Cardiac septum (tissue), 1 donor: Measurements from ENCODE around the gene SP2. TPM values are rescaled to one million over a fixed set of nuclear protein-coding genes. Genes with fewer than 3 reads are reported as not detected.

Source experiments
- DNase-seq: peaks from one replicate; pipeline ENCODE4 v3.0.0-alpha.2; 2020; ENCODE audit warnings: low spot score
- intact Hi-C: fragments of 100-400 bp; cut with DNase I; formaldehyde crosslinking; loops from one replicate; pipeline ENCODE4 v1.14.0; 2022
- total RNA-seq: library from RNA; stranded (reverse); fragmentation: NEBNext Ultra II Directional; extraction: Animal tissue kit (Norgen Biotek cat#: 25700); gene quantifications from one replicate; pipeline ENCODE4 v1.2.1, GENCODE V29; 2021
- donor health status: DM: no; HTN: no; CAD: no.

Gene SP2
- total RNA-seq, 1 donor from 2014 or later, result 16.3 TPM

- no peak for DNase-seq
- intact Hi-C loops, result no loop called here
Observed at GRCh38 chr17:47884427-47884740, 11.7 kb upstream of the SP2 start.

- no peak for DNase-seq
- intact Hi-C loops, result no loop called here
Observed at GRCh38 chr17:47884905-47885730, 10.9 kb upstream of the SP2 start.

- intact Hi-C loops, result no loop called here
- DNase-seq, result no peak
Observed at GRCh38 chr17:47888293-47888692, 7.7 kb upstream of the SP2 start.

GRCh38 chr17:47889734-47890529, 6.1 kb upstream of the SP2 start:
- intact Hi-C loops, result loop anchor here (1.0 to 10.0 kb wide), 2 partner anchors 49 to 195 kb away; partner anchors contain the start of genes SCRN2 and TBKBP1
- DNase-seq, result peak; percentile 94

- intact Hi-C loops, result loop anchor here (10.0 kb wide), 1 partner anchor 197 kb away; the partner anchor contains the start of gene TBKBP1
- no peak for DNase-seq
Observed at GRCh38 chr17:47891545-47892088, 4.4 kb upstream of the SP2 start.

- intact Hi-C loops, result loop anchor here (1.0 to 10.0 kb wide), 2 partner anchors 47 to 200 kb away; partner anchors contain the start of genes PNPO and TBKBP1
- no peak for DNase-seq
Observed at GRCh38 chr17:47894498-47895346, 1.3 kb upstream of the SP2 start.

- no peak for DNase-seq
- intact Hi-C loops, result loop anchor here (1.0 to 10.0 kb wide), 2 partner anchors 46 to 201 kb away; partner anchors contain the start of genes PNPO and TBKBP1
Observed at GRCh38 chr17:47895347-47895855, 635 bp upstream of the SP2 start.

GRCh38 chr17:47896672-47897490, 845 bp downstream of the SP2 start:
- DNase-seq, result no peak
- intact Hi-C loops, result loop anchor here (10.0 kb wide), 1 partner anchor 202 kb away; the partner anchor contains the start of gene TBKBP1

GRCh38 chr17:47897561-47897960, 1.5 kb downstream of the SP2 start:
- DNase-seq, result no peak
- intact Hi-C loops, result loop anchor here (10.0 kb wide), 1 partner anchor 203 kb away; the partner anchor contains the start of gene TBKBP1

GRCh38 chr17:47898241-47898640, 2.2 kb downstream of the SP2 start:
- no peak for DNase-seq
- intact Hi-C loops, result loop anchor here (10.0 kb wide), 1 partner anchor 203 kb away; the partner anchor contains the start of gene TBKBP1

GRCh38 chr17:47899643-47900042, 3.6 kb downstream of the SP2 start:
- DNase-seq, result no peak
- intact Hi-C loops, result loop anchor here (10.0 kb wide), 1 partner anchor 205 kb away; the partner anchor contains the start of gene TBKBP1

GRCh38 chr17:47901423-47901822, 5.4 kb downstream of the SP2 start:
- intact Hi-C loops, result no loop called here

GRCh38 chr17:47902039-47902744, 6.2 kb downstream of the SP2 start:
- no peak for DNase-seq
- intact Hi-C loops, result no loop called here

More at GRCh38 chr17:47901423-47901822, 5.4 kb downstream of the SP2 start:
- no peak for DNase-seq

- DNase-seq, result no peak
- intact Hi-C loops, result no loop called here
Observed at GRCh38 chr17:47905221-47905733, 9.2 kb downstream of the SP2 start.

GRCh38 chr17:47906443-47906842, 10.4 kb downstream of the SP2 start:
- no peak for DNase-seq

GRCh38 chr17:47907932-47908562, 12.0 kb downstream of the SP2 start:
- intact Hi-C loops, result no loop called here
- DNase-seq, result no peak

More at GRCh38 chr17:47906443-47906842, 10.4 kb downstream of the SP2 start:
- intact Hi-C loops, result no loop called here

- no peak for DNase-seq
- intact Hi-C loops, result no loop called here
Observed at GRCh38 chr17:47913050-47913449, 17.0 kb downstream of the SP2 start.
